HG02885 (cell line): ENCODE data around the gene GPC4.

ENCODE experiments used
- ATAC-seq: cut with Tn5 transposase; IDR thresholded peaks from one replicate; pipeline ENCODE4 v1.9.1; 2021; ENCODE audit warnings: mild to moderate bottlenecking; ENCODE audit not compliant: unreplicated experiment, poor library complexity

GPC4 gene

GRCh38 chrX:133415276-133416105 is at the start of gene GPC4:
Gene GPC4, minus strand, starts transcription at chrX:133415489. Its CDS starts 524 bp downstream, at chrX:133414965.
- ATAC-seq: no peak

DNA sequence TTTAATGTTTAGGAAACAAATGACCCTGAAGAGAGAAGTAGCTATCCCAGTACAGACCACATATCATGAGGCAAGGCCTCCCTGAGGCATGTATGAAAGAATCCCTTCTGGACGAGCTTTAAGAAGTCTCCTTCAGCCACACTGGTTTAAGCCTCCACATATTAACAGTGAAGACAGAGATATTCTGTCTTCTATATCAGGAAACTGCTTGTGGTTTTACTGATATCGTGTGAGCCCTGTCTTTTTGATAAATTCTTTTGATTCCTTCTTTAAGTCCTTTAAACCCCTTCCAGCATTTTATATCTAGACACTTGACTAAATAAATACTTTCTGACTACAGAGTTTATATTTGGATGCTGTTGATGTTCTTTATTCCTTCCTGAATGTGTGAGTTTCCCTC is 45.9 kb upstream of the GPC4 start:
- ATAC-seq: no peak

- no peak for ATAC-seq
These were observed 39.6 kb upstream of the GPC4 start for GRCh38 chrX:133454924-133455323.

- no peak for ATAC-seq
These were observed 39.2 kb upstream of the GPC4 start for GRCh38 chrX:133454491-133454914.

GRCh38 chrX:133448512-133449076 is 33.3 kb upstream of the GPC4 start:
- no peak for ATAC-seq

DNA sequence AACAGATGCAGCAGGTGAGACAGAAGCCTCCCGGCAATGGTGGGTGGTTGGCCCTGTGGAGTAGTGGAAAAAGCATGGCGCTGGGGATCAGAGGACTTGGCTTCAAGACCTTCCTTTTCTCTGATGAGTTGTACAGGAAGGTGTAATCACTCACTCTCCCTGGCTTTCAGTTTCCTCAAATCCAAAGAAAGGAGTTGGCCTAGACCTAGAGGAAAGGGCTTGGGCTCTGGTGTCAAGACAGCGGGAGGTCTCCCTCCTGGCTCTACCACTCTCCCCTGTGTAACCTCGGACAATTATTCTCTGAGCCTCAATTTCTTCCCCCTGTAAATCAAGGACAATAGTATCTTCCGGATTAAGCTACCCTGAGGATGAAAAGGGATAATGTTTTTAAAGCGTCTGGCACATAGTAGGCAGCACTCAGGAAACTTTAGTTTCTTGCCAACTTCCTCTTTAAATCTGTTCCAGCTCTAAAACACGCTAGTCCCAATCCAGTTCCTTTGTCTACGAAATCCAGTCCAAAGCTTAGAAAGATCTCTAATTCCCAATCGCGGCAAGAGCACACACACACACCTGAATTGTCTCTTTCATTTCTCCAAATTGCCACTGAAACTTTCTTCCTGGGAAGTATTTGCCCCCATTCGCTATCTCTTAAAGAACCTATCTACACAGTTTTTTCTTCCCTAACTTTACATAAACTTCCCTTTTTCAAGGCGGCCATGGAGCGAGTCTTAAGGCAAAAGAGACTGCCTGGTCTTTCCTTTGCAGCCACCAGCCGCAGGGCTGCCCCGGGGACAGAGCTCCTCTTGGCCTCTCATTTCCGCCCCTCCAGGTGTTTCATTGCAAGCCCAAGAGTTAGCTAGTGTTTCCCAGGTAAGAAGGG is 29.9 kb upstream of the GPC4 start:
- ATAC-seq: no peak

- ATAC-seq: no peak
These were observed 28.9 kb upstream of the GPC4 start for GRCh38 chrX:133444196-133444595.

- no peak for ATAC-seq
These were observed 25.5 kb upstream of the GPC4 start for GRCh38 chrX:133440797-133441163.

DNA sequence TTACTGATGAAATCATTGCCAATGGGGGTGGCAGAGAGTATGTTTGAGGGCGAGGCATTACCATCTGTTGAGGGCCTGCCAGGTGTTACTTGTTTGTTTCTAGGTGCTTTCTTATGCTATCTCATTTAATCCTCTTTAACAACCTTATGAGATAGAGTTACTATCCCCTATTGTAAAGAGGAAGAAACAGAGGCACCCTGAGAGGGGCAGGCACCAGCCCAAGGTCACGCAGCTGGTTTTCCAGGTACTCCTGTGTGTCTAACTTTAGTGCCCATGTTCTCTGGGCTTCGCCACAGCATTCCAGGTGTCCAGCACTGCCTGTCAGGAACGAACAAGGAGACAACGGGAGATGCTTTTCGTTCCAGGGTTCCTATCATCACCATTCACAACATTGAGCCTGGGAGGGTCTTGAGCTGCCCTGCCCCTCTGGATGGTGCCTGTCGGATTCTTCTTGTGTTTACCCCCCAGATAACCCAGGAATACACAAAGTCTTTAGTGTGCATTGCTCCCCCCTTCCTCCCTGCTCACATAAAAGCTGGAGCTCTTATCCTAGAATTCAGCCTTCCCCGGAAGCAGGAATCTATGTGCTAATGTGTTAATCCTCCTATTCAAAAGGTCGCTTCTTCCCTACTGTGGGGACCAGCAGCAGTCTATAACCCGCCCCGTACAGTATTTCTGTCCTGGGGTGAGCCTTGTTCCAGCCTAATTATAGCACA is 24.9 kb upstream of the GPC4 start:
- no peak for ATAC-seq

GRCh38 chrX:133437766-133438165 is 22.5 kb upstream of the GPC4 start:
- ATAC-seq: no peak

- ATAC-seq: no peak
These were observed 22.1 kb upstream of the GPC4 start for GRCh38 chrX:133437356-133437755.

- ATAC-seq: no peak
These were observed 20.3 kb upstream of the GPC4 start for GRCh38 chrX:133435544-133436124.

DNA sequence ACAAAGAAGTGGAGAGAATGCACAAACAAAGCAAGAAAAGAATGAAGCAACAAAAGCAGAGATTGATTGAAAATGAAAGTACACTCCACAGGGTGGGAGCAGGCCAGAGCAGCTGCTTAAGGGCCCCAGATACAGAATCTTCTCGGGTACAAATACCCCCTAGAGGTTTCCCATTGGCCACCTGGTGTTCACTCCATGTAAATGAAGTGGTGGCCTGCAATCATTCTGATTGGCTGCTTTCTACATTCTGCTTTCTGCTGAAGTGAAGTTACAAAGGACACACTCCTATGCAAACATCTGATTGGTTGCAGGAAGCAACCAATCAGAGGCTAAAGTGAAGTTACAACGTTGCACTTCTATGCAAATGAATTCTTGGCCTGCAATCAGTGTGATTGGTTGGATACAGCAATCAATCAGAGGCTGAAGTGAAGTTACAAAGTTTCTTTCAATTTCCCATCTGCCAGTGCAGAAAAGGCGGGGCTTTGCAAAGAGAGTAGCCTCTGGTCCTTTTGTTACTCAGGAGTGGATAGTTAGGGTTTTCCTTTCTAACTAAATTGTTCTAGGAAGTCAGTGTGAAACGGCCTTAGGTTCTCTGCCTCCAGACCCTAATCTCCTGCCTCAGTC is 19.0 kb upstream of the GPC4 start:
- ATAC-seq: no peak

- no peak for ATAC-seq
These were observed 4.6 kb upstream of the GPC4 start for GRCh38 chrX:133419911-133420310.

GRCh38 chrX:133418588-133418987 is 3.3 kb upstream of the GPC4 start:
- ATAC-seq: no peak

GRCh38 chrX:133417364-133417763 is 2.1 kb upstream of the GPC4 start:
- no peak for ATAC-seq

GRCh38 chrX:133414406-133415275 is 648 bp downstream of the GPC4 start:
- ATAC-seq: no peak

DNA sequence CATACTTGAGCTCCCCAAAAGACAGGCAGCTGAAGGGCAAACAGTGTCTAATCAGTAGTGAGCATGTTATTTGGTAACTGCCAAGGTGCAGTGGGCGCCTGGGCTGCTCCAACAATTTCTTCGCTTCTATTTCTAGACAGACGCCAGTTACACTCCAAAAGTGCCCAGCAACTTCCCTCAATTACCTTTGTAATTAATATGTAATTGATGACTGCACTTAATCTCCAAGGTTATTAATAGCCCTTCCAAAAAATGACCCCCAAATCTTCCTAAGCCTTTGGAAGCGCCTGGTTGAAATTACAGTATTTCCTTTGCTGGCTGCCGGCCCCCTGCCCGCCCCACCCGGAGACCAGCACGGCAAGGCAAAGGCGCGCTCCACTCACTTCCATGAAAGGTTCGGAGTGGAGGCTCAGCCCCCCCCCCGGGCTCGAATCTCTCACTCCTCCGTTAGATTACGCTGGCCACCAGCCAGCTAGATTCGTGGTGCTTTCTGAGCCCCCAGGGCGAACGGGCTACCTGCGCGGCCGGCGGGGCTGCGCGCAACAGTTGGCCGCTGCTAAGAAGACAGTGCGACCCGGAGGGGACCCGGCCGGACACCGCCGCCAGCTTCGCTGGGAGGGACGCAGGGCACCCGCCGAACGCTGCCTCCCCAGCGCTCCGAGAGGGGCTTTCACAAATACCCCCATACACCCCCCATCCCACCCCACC is 1.9 kb downstream of the GPC4 start:
- no peak for ATAC-seq
